SIG-M5 (cell line): ENCODE results near the gene GRIN2D.
"Not testable (repeated sequence)": the region's sequence is repeated elsewhere in the genome, so short reads cannot be mapped to it uniquely, and the experiment has no call there.

Experiments used
- DNase-seq: peaks from one replicate; lab custom pipeline; 2025; lab: John Stamatoyannopoulos, UW

GRIN2D gene

GRCh38 chr19:48371771-48372170 is 21.7 kb upstream of the GRIN2D start:
- DNase-seq: not testable (repeated sequence)

GRCh38 chr19:48372904-48373303 is 20.6 kb upstream of the GRIN2D start:
- no peak for DNase-seq

- DNase-seq: no peak
Measured at GRCh38 chr19:48373567-48373966, 19.9 kb upstream of the GRIN2D start.

GRCh38 chr19:48378194-48378570 is 15.3 kb upstream of the GRIN2D start:
- no peak for DNase-seq

GRCh38 chr19:48379058-48379457 is 14.4 kb upstream of the GRIN2D start:
- DNase-seq: no peak

- no peak for DNase-seq
Measured at GRCh38 chr19:48381178-48381950, 12.1 kb upstream of the GRIN2D start.

GRCh38 chr19:48382286-48382685 is 11.2 kb upstream of the GRIN2D start:
- DNase-seq: no peak

GRCh38 chr19:48385461-48386087 is 7.9 kb upstream of the GRIN2D start:
- DNase-seq: no peak

- no peak for DNase-seq
Measured at GRCh38 chr19:48386981-48387380, 6.5 kb upstream of the GRIN2D start.

- DNase-seq: no peak
Measured at GRCh38 chr19:48390188-48391099, 3.0 kb upstream of the GRIN2D start.

GRCh38 chr19:48391100-48392005 is 2.1 kb upstream of the GRIN2D start, which contains the start of gene KDELR1:
TSS of gene KDELR1 (minus strand) at chr19:48391551. CDS start at chr19:48391358, 193 bp downstream.
- no peak for DNase-seq

GRCh38 chr19:48392006-48392344 is 1.5 kb upstream of the GRIN2D start:
- DNase-seq: not testable (repeated sequence)

GRCh38 chr19:48392860-48393558 is 459 bp upstream of the GRIN2D start:
- DNase-seq: no peak

GRCh38 chr19:48394331-48395169 is 1.1 kb downstream of the GRIN2D start:
- DNase-seq: no peak

GRCh38 chr19:48395170-48395455 is 1.6 kb downstream of the GRIN2D start:
- no peak for DNase-seq

- no peak for DNase-seq
Measured at GRCh38 chr19:48395499-48395898, 2.0 kb downstream of the GRIN2D start.

- DNase-seq: no peak
Measured at GRCh38 chr19:48396016-48396823, 2.8 kb downstream of the GRIN2D start.

- DNase-seq: no peak
Measured at GRCh38 chr19:48396824-48397176, 3.3 kb downstream of the GRIN2D start.

- no peak for DNase-seq
Measured at GRCh38 chr19:48397263-48398101, 4.0 kb downstream of the GRIN2D start.
